Cortex of kidney (tissue), 1 donor: ENCODE data around the gene PLOD3.

Source experiments
- DNase-seq: peaks from one replicate; lab custom pipeline; 2025; lab: John Stamatoyannopoulos, UW

PLOD3 gene

GRCh38 chr7:101238226-101239182 is 21.1 kb upstream of the PLOD3 start:
- DNase-seq: no peak

- no peak for DNase-seq
Measured at GRCh38 chr7:101237206-101238067, 20.1 kb upstream of the PLOD3 start, which contains the start of gene CLDN15. Gene CLDN15 (minus strand): TSS chr7:101237802. CDS start chr7:101237581, 221 bp downstream.

GRCh38 chr7:101236292-101236835 is 19.0 kb upstream of the PLOD3 start:
- no peak for DNase-seq

- no peak for DNase-seq
Measured at GRCh38 chr7:101235522-101235921, 18.1 kb upstream of the PLOD3 start.

- DNase-seq: no peak
Measured at GRCh38 chr7:101235050-101235449, 17.7 kb upstream of the PLOD3 start.

- no peak for DNase-seq
Measured at GRCh38 chr7:101234636-101235035, 17.3 kb upstream of the PLOD3 start.

- DNase-seq: no peak
Measured at GRCh38 chr7:101233907-101234547, 16.6 kb upstream of the PLOD3 start.

GRCh38 chr7:101232141-101232850 is 14.9 kb upstream of the PLOD3 start:
- DNase-seq: no peak

- no peak for DNase-seq
Measured at GRCh38 chr7:101231644-101232043, 14.3 kb upstream of the PLOD3 start.

GRCh38 chr7:101226721-101227120 is 9.3 kb upstream of the PLOD3 start:
- DNase-seq: no peak

- DNase-seq: no peak
Measured at GRCh38 chr7:101225650-101226049, 8.3 kb upstream of the PLOD3 start.

- no peak for DNase-seq
Measured at GRCh38 chr7:101223528-101223927, 6.1 kb upstream of the PLOD3 start.

GRCh38 chr7:101222275-101222830 is 5.0 kb upstream of the PLOD3 start:
- no peak for DNase-seq

GRCh38 chr7:101220295-101220694 is 2.9 kb upstream of the PLOD3 start:
- DNase-seq: no peak

- no peak for DNase-seq
Measured at GRCh38 chr7:101218236-101219125, 1.1 kb upstream of the PLOD3 start.

- DNase-seq: no peak
Measured at GRCh38 chr7:101216860-101217387, 457 bp downstream of the PLOD3 start.

GRCh38 chr7:101216001-101216859 is 1.2 kb downstream of the PLOD3 start:
- DNase-seq: no peak

GRCh38 chr7:101212014-101212413 is 5.4 kb downstream of the PLOD3 start:
- DNase-seq: no peak

GRCh38 chr7:101211501-101211900 is 5.9 kb downstream of the PLOD3 start:
- no peak for DNase-seq
